ENCODE results near the gene CERS4.

DNA sequence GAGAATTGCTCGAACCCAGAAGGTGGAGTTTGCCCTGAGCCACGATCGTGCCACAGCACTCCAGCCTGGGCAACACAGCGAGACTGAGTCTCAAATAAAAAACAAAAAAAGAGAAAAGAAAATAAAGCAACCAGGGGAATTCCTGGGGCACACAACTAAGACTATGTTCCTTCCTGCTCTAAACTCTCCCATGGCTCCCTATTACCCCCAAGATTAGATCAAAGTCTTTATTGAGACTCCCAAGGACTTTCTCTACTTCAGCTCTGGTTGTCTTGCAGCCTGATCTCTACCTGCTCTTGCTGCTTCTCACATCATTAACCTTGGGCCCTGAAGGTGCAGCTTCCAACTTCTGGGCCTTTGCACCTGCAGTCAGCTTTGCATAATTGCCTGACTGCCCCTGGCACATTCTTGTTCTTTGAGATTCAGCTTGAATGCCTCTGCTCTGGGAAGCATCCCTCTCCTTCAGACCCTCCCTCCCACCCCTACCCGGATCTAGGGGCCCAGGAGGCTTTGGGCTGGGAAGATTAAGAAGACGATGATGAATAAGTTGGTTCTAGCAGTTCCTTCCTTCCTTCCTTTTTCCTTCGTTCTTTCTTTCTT is 16.8 kb upstream of the CERS4 start:
- TF ChIP-seq, protein P1, sequence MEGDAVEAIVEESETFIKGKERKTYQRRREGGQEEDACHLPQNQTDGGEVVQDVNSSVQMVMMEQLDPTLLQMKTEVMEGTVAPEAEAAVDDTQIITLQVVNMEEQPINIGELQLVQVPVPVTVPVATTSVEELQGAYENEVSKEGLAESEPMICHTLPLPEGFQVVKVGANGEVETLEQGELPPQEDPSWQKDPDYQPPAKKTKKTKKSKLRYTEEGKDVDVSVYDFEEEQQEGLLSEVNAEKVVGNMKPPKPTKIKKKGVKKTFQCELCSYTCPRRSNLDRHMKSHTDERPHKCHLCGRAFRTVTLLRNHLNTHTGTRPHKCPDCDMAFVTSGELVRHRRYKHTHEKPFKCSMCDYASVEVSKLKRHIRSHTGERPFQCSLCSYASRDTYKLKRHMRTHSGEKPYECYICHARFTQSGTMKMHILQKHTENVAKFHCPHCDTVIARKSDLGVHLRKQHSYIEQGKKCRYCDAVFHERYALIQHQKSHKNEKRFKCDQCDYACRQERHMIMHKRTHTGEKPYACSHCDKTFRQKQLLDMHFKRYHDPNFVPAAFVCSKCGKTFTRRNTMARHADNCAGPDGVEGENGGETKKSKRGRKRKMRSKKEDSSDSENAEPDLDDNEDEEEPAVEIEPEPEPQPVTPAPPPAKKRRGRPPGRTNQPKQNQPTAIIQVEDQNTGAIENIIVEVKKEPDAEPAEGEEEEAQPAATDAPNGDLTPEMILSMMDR (IDR thresholded peaks at IDR 0.05), result no peak
- no peak for TF ChIP-seq POLR2AphosphoS5 (IDR thresholded peaks at IDR 0.05; ENCODE audit: low read depth, low read length)
